HEK293 (cell line): ENCODE data around the gene LYST.

Experiments
- CTCF ChIA-PET: fragments of 350-600 bp; formaldehyde crosslinking; extraction: SDS; loops from one replicate; lab custom pipeline; 2021; ENCODE audit warnings: antibody characterized with exemption; lab: Yijun Ruan, JAX
- POLR2A ChIA-PET: fragments of 300-600 bp; formaldehyde crosslinking; extraction: SDS; loops from one replicate; lab custom pipeline; 2020; ENCODE audit warnings: antibody characterized with exemption, inconsistent platforms; lab: Yijun Ruan, JAX
- H3K27ac ChIP-seq: fragments of 200-500 bp; sonication (Bioruptor generic); 2 replicates; pipeline ENCODE4 v1.5.1; 2014; ENCODE audit warnings: low read depth, low read length, control low read depth, inconsistent platforms; ENCODE audit errors: extremely low read depth
- H3K36me3 ChIP-seq, 2 experiments: fragments of 200-500 bp in 1 of 2; sonication (Bioruptor generic) in 1 of 2; 1 replicate in 1 of 2; 2 replicates in 1 of 2; pipeline ENCODE4 v1.5.1; 2014 to 2017; ENCODE audit warnings: inconsistent platforms in 2 of 2, low read length in 2 of 2; ENCODE audit not compliant: control insufficient read depth in 2 of 2, insufficient read depth in 1 of 2
- H3K4me1 ChIP-seq: fragments of 200-500 bp; sonication (Bioruptor generic); 2 replicates; pipeline ENCODE4 v1.5.1; 2014; ENCODE audit warnings: mild to moderate bottlenecking, low read length, inconsistent platforms; ENCODE audit not compliant: control insufficient read depth, insufficient read depth
- H3K4me3 ChIP-seq: 2 replicates; pipeline ENCODE4 v1.5.1; 2011; ENCODE audit warnings: low read depth, mild to moderate bottlenecking, control low read depth, low read length, moderate library complexity
- H3K9me3 ChIP-seq: fragments of 200-500 bp; sonication (Bioruptor generic); 2 replicates; pipeline ENCODE4 v1.5.1; 2014; ENCODE audit warnings: low read depth, low read length, inconsistent platforms; ENCODE audit not compliant: control insufficient read depth, insufficient read depth
- AEBP2 ChIP-seq: fragments of 450-650 bp; formaldehyde crosslinking; IDR thresholded peaks from 2 replicates; pipeline ENCODE4 v1.5.1; 2016; ENCODE audit warnings: missing biosample characterization, missing genetic modification characterization, borderline replicate concordance
- BCL6B ChIP-seq: fragments of 450-650 bp; formaldehyde crosslinking; IDR thresholded peaks from 2 replicates; pipeline ENCODE4 v1.5.1; 2017; ENCODE audit warnings: missing biosample characterization, missing genetic modification characterization
- EGR2 ChIP-seq: fragments of 450-650 bp; formaldehyde crosslinking; IDR thresholded peaks from 2 replicates; pipeline ENCODE4 v1.5.1; 2016; ENCODE audit warnings: low read depth, missing biosample characterization, missing genetic modification characterization
- ELK4 ChIP-seq: IDR thresholded peaks from 2 replicates; pipeline ENCODE4 v1.6.1; 2011; ENCODE audit warnings: mild to moderate bottlenecking, low read depth, low read length, borderline replicate concordance
- HOXC10 ChIP-seq: sonication (generic); formaldehyde crosslinking; IDR thresholded peaks from 2 replicates; pipeline ENCODE4 v1.8.1; 2023; ENCODE audit warnings: mild to moderate bottlenecking, missing genetic modification reagents
- KLF10 ChIP-seq: fragments of 450-650 bp; IDR thresholded peaks from 2 replicates; pipeline ENCODE4 v1.5.1; 2018; ENCODE audit warnings: missing biosample characterization, mild to moderate bottlenecking, missing genetic modification characterization
- MEIS1 ChIP-seq: sonication (generic); formaldehyde crosslinking; IDR thresholded peaks from 2 replicates; pipeline ENCODE4 v1.8.1; 2022; ENCODE audit warnings: missing genetic modification reagents, mild to moderate bottlenecking, borderline replicate concordance
- SALL2 ChIP-seq: fragments of 450-650 bp; formaldehyde crosslinking; IDR thresholded peaks from 2 replicates; pipeline ENCODE4 v1.5.0; 2017; ENCODE audit warnings: missing biosample characterization, mild to moderate bottlenecking, missing genetic modification characterization, borderline replicate concordance
- ZBTB11 ChIP-seq: fragments of 450-650 bp; formaldehyde crosslinking; conservative IDR thresholded peaks from 2 replicates; pipeline ENCODE4 v1.5.1; 2016; ENCODE audit warnings: low read depth, missing biosample characterization, missing genetic modification characterization
- ZBTB17 ChIP-seq: fragments of 450-650 bp; formaldehyde crosslinking; IDR thresholded peaks from 2 replicates; pipeline ENCODE4 v1.5.1; 2016; ENCODE audit warnings: missing biosample characterization, missing genetic modification characterization
- ZBTB44 ChIP-seq: fragments of 450-650 bp; IDR thresholded peaks from 2 replicates; pipeline ENCODE4 v1.5.1; 2018; ENCODE audit warnings: missing biosample characterization, mild to moderate bottlenecking, missing genetic modification characterization
- ZFHX2 ChIP-seq: fragments of 450-650 bp; formaldehyde crosslinking; conservative IDR thresholded peaks from 2 replicates; pipeline ENCODE4 v1.5.1; 2016; ENCODE audit warnings: missing biosample characterization, missing genetic modification characterization
- ZNF10 ChIP-seq: fragments of 450-650 bp; formaldehyde crosslinking; IDR thresholded peaks from 2 replicates; pipeline ENCODE4 v1.5.1; 2017; ENCODE audit warnings: missing biosample characterization, missing genetic modification characterization
- ZNF112 ChIP-seq: fragments of 450-650 bp; formaldehyde crosslinking; IDR thresholded peaks from 2 replicates; pipeline ENCODE4 v1.5.0; 2017; ENCODE audit warnings: missing biosample characterization, missing genetic modification characterization
- ZNF184 ChIP-seq: fragments of 450-650 bp; IDR thresholded peaks from 2 replicates; pipeline ENCODE4 v1.5.1; 2018; ENCODE audit warnings: missing biosample characterization, mild to moderate bottlenecking, missing genetic modification characterization
- ZNF274 ChIP-seq, 2 experiments: fragments of 200-500 bp in 1 of 2; fragments of 450-650 bp in 1 of 2; sonication (Bioruptor generic) in 1 of 2; formaldehyde crosslinking in 1 of 2; IDR thresholded peaks; 2 replicates each; pipeline versions ENCODE4 v1.5.1 to v1.6.1; 2014 to 2016; ENCODE audit warnings: borderline replicate concordance in 1 of 2, inconsistent platforms in 1 of 2, low read length in 1 of 2, missing biosample characterization in 1 of 2, missing genetic modification characterization in 1 of 2
- ZNF350 ChIP-seq: fragments of 450-650 bp; formaldehyde crosslinking; IDR thresholded peaks from 2 replicates; pipeline ENCODE4 v1.5.0; 2017; ENCODE audit warnings: missing biosample characterization, mild to moderate bottlenecking, missing genetic modification characterization
- ZNF366 ChIP-seq: fragments of 450-650 bp; formaldehyde crosslinking; conservative IDR thresholded peaks from 2 replicates; pipeline ENCODE4 v1.5.1; 2016; ENCODE audit warnings: missing biosample characterization, missing genetic modification characterization
- ZNF426 ChIP-seq: fragments of 450-650 bp; formaldehyde crosslinking; IDR thresholded peaks from 2 replicates; pipeline ENCODE4 v1.5.1; 2017; ENCODE audit warnings: missing biosample characterization, missing genetic modification characterization, mild to moderate bottlenecking, inconsistent platforms, moderate library complexity
- ZNF600 ChIP-seq: fragments of 450-650 bp; formaldehyde crosslinking; IDR thresholded peaks from 2 replicates; pipeline ENCODE4 v1.5.1; 2016; ENCODE audit warnings: missing biosample characterization, missing genetic modification characterization
- ZNF660 ChIP-seq: fragments of 450-650 bp; IDR thresholded peaks from 2 replicates; pipeline ENCODE4 v1.5.1; 2018; ENCODE audit warnings: missing biosample characterization, mild to moderate bottlenecking, missing genetic modification characterization
- ZNF768 ChIP-seq: fragments of 450-650 bp; formaldehyde crosslinking; IDR thresholded peaks from 2 replicates; pipeline ENCODE4 v1.5.1; 2018; ENCODE audit warnings: missing biosample characterization, mild to moderate bottlenecking, missing genetic modification characterization
- ZXDB ChIP-seq: fragments of 450-650 bp; formaldehyde crosslinking; IDR thresholded peaks from 2 replicates; pipeline ENCODE4 v1.5.1; 2016; ENCODE audit warnings: missing biosample characterization, missing genetic modification characterization

Gene LYST

GRCh38 chr1:235759336-235759735, 107.4 kb downstream of the LYST start (continued):
- TF ChIP-seq AEBP2 (tag by site-specific recombination), result no peak
- TF ChIP-seq, all 188 proteins: peak for 0

GRCh38 chr1:235758931-235759330, 107.8 kb downstream of the LYST start:
- Histone ChIP-seq H3K27ac (no peak overlapping the region), H3K4me1 (peaks cover 3% of the 10 kb centered on the region; the same call in 1 of the 2 replicates), H3K36me3 (peaks cover 3 to 10% of the 10 kb centered on the region in 2 experiments), H3K4me3 (no peak overlapping the region), H3K9me3 (no peaks in the 10 kb centered on the region)
- peak; percentile 74 for TF ChIP-seq ZNF660 (tag by site-specific recombination)
- no peak for TF ChIP-seq ZNF274 (IDR thresholded peaks at IDR 0.05; ENCODE audit: low read length)
- no peak for TF ChIP-seq ZNF274 (tag by site-specific recombination; IDR thresholded peaks at IDR 0.05; ENCODE audit: borderline replicate concordance)
- TF ChIP-seq MEIS1 (CRISPR knock-in tag), result no peak
- TF ChIP-seq KLF10 (tag by site-specific recombination), result 0 out of 2 replicates have a peak, but pooled peaks have one; percentile 19
- no peak for TF ChIP-seq SALL2 (tag by site-specific recombination)
- 0 out of 2 replicates have a peak, but pooled peaks have one; percentile 22 for TF ChIP-seq ZFHX2 (tag by site-specific recombination)
- peak; percentile 58; the same call in 1 of the 2 replicates for TF ChIP-seq ZNF600 (tag by site-specific recombination)
- TF ChIP-seq ZNF10 (tag by site-specific recombination), result 0 out of 2 replicates have a peak, but pooled peaks have one; percentile 21
- TF ChIP-seq ZBTB11 (tag by site-specific recombination), result no peak
- TF ChIP-seq BCL6B (tag by site-specific recombination), result peak; percentile 55; the same call in 1 of the 2 replicates
- peak; percentile 60; the same call in 1 of the 2 replicates for TF ChIP-seq ZNF350 (tag by site-specific recombination)
- no peak for TF ChIP-seq HOXC10
- peak; percentile 19; the same call in 1 of the 2 replicates for TF ChIP-seq ZBTB44
- no peak for TF ChIP-seq ZBTB17
- TF ChIP-seq ZNF768, result no peak
- TF ChIP-seq ZNF366, result 0 out of 2 replicates have a peak, but pooled peaks have one; percentile 26
- 0 out of 2 replicates have a peak, but pooled peaks have one; percentile 61 for TF ChIP-seq ZNF112 (tag by site-specific recombination)
- no peak for TF ChIP-seq EGR2 (tag by site-specific recombination)
- no peak for TF ChIP-seq ELK4
- 0 out of 2 replicates have a peak, but pooled peaks have one; percentile 16 for TF ChIP-seq ZNF184 (tag by site-specific recombination)
- 0 out of 2 replicates have a peak, but pooled peaks have one; percentile 31 for TF ChIP-seq ZXDB
- TF ChIP-seq ZNF426, result no peak
- POLR2A ChIA-PET, result no interaction called here
- CTCF ChIA-PET, result interaction anchor here (0.5 to 1.0 kb wide), 5 partner anchors 24 to 245 kb away, joined by 3 to 4 read pairs (median 3); no protein-coding TSS in a partner anchor
